Stimulated activated CD4-positive, alpha-beta T cell treated with anti-CD3 and anti-CD28 coated beads, Interleukin-15, amount 100 ng/mL, for 48 hours (primary cell): ENCODE results near the gene POTEC.
"Not testable (repeated sequence)": the region's sequence is repeated elsewhere in the genome, so short reads cannot be mapped to it uniquely, and the experiment has no call there.

Experiments
- DNase-seq, 2 donors: peaks; one replicate each; pipeline ENCODE4 v3.0.0-alpha.2; 2020; ENCODE audit warnings: low read depth in 2 of 2

The POTEC gene

GRCh38 chr18:14543446-14543964, at the start of gene POTEC:
TSS of gene POTEC (minus strand) at chr18:14543600. CDS start at chr18:14543146, 454 bp downstream.
- not testable (repeated sequence) for DNase-seq

GRCh38 chr18:14577971-14578370, 34.6 kb upstream of the POTEC start:
- no peak for DNase-seq

- not testable (repeated sequence) for DNase-seq
Measured at GRCh38 chr18:14559502-14559901, 16.1 kb upstream of the POTEC start.

GRCh38 chr18:14531659-14532058, 11.7 kb downstream of the POTEC start:
- DNase-seq = not testable (repeated sequence)

- peak; percentile 10 to 15 for DNase-seq
Measured at GRCh38 chr18:14510707-14511106, 32.7 kb downstream of the POTEC start.

- DNase-seq = not testable (repeated sequence)
Measured at GRCh38 chr18:14503691-14504090, 39.7 kb downstream of the POTEC start.

- not testable (repeated sequence) for DNase-seq
Measured at GRCh38 chr18:14501894-14502293, 41.5 kb downstream of the POTEC start.

GRCh38 chr18:14489256-14490014, 54.0 kb downstream of the POTEC start:
- not testable (repeated sequence) for DNase-seq

GRCh38 chr18:14488789-14489188, 54.6 kb downstream of the POTEC start:
- DNase-seq = not testable (repeated sequence)

- not testable (repeated sequence) for DNase-seq
Measured at GRCh38 chr18:14486926-14487580, 56.3 kb downstream of the POTEC start.

- DNase-seq = not testable (repeated sequence)
Measured at GRCh38 chr18:14479076-14479475, 64.3 kb downstream of the POTEC start.

GRCh38 chr18:14475520-14475919, 67.9 kb downstream of the POTEC start:
- DNase-seq = not testable (repeated sequence)

- not testable (repeated sequence) for DNase-seq
Measured at GRCh38 chr18:14474752-14475151, 68.6 kb downstream of the POTEC start.

- not testable (repeated sequence) for DNase-seq
Measured at GRCh38 chr18:14474007-14474720, 69.2 kb downstream of the POTEC start.

- not testable (repeated sequence) for DNase-seq
Measured at GRCh38 chr18:14473250-14474006, 70.0 kb downstream of the POTEC start.

GRCh38 chr18:14471286-14471685, 72.1 kb downstream of the POTEC start:
- not testable (repeated sequence) for DNase-seq

GRCh38 chr18:14470446-14470845, 73.0 kb downstream of the POTEC start:
- not testable (repeated sequence) for DNase-seq

- not testable (repeated sequence) for DNase-seq
Measured at GRCh38 chr18:14470046-14470445, 73.4 kb downstream of the POTEC start.

GRCh38 chr18:14465989-14466388, 77.4 kb downstream of the POTEC start:
- DNase-seq = not testable (repeated sequence)
